Activated CD8-positive, alpha-beta T cell treated with anti-CD3 and anti-CD28 coated beads, Interleukin-2, amount 10 ng/mL, durations not matched to agents 7 days and 5 days (primary cell): ENCODE data around the gene PTPRE. TPM values are rescaled to one million over a fixed set of nuclear protein-coding genes. Genes with fewer than 3 reads are reported as not detected.

Source experiments
- ATAC-seq: fragments of 150-1000 bp; cut with Tn5 transposase; one replicate; pipeline ENCODE4 v1.10.0; 2021; ENCODE audit warnings: moderate library complexity
- CTCF ChIA-PET: fragments of 350-600 bp; sonication (Branson Sonifier 250); formaldehyde crosslinking; loops from one replicate; lab custom pipeline; 2021; ENCODE audit warnings: antibody characterized with exemption; lab: Charles Lee
- POLR2A ChIA-PET: fragments of 350-600 bp; sonication (Branson Sonifier 250); formaldehyde crosslinking; loops from one replicate; lab custom pipeline; 2021; ENCODE audit warnings: antibody characterized with exemption; lab: Charles Lee
- DNase-seq: peaks from one replicate; pipeline ENCODE4 v3.0.0-alpha.2; 2020
- H3K27ac Mint-ChIP-seq: one replicate; pipeline ENCODE4 v1.8.0; 2021; ENCODE audit warnings: mild to moderate bottlenecking, mixed read lengths
- H3K27me3 Mint-ChIP-seq: one replicate; pipeline ENCODE4 v1.8.0; 2021; ENCODE audit warnings: low read depth, mixed read lengths
- H3K36me3 Mint-ChIP-seq: one replicate; pipeline ENCODE4 v1.8.0; 2021; ENCODE audit warnings: low read depth, mixed read lengths
- H3K4me1 Mint-ChIP-seq: one replicate; pipeline ENCODE4 v1.8.0; 2021; ENCODE audit warnings: low read depth, mixed read lengths
- H3K4me3 Mint-ChIP-seq: one replicate; pipeline ENCODE4 v1.8.0; 2021; ENCODE audit warnings: mild to moderate bottlenecking, mixed read lengths
- H3K9me3 Mint-ChIP-seq: one replicate; pipeline ENCODE4 v1.8.0; 2022; ENCODE audit warnings: mixed read lengths; ENCODE audit not compliant: insufficient read depth
- total RNA-seq, 2 experiments: library from RNA; stranded (reverse); gene quantifications; one replicate each; pipeline ENCODE4 v1.2.3, GENCODE V29; 2021

Gene PTPRE
- total RNA-seq, 2 experiments from 2014 or later, result 21.4 to 24.5 TPM

GRCh38 chr10:127991543-127992255 lies 84.8 kb downstream of the PTPRE start:
- peaks cover 11% of the 10 kb centered on the region for H3K27me3 Mint-ChIP-seq
- no peak for DNase-seq
- H3K4me3 Mint-ChIP-seq, result peak overlapping the region; percentile 20
- H3K9me3 Mint-ChIP-seq, result no peaks in the 10 kb centered on the region
- ChIA-PET CTCF (interaction anchor here (1.2 to 1.6 kb wide), 4 partner anchors 8 to 85 kb away, joined by 3 to 9 read pairs (median 5); partner anchors contain the start of gene PTPRE), POLR2A (no interaction called here)
- no peak overlapping the region for H3K27ac Mint-ChIP-seq
- no peaks in the 10 kb centered on the region for H3K36me3 Mint-ChIP-seq
- no peak for ATAC-seq
- peaks cover 23% of the 10 kb centered on the region for H3K4me1 Mint-ChIP-seq

- CTCF ChIA-PET, result interaction anchor here (1.2 to 1.5 kb wide), 2 partner anchors 9 to 19 kb away, joined by 4 read pairs; no protein-coding TSS in a partner anchor
- no peak for ATAC-seq
- H3K36me3 Mint-ChIP-seq, result no peaks in the 10 kb centered on the region
- H3K4me1 Mint-ChIP-seq, result peaks cover 23% of the 10 kb centered on the region
- no peak overlapping the region for H3K4me3 Mint-ChIP-seq
- H3K9me3 Mint-ChIP-seq, result no peaks in the 10 kb centered on the region
- POLR2A ChIA-PET, result no interaction called here
- DNase-seq, result no peak
- peaks cover 16% of the 10 kb centered on the region for H3K27me3 Mint-ChIP-seq
- no peak overlapping the region for H3K27ac Mint-ChIP-seq
These were observed 85.5 kb downstream of the PTPRE start for GRCh38 chr10:127992376-127992775.

GRCh38 chr10:127993056-127993690 lies 86.3 kb downstream of the PTPRE start:
- H3K36me3 Mint-ChIP-seq, result no peaks in the 10 kb centered on the region
- H3K9me3 Mint-ChIP-seq, result no peaks in the 10 kb centered on the region
- peaks cover 23% of the 10 kb centered on the region for H3K4me1 Mint-ChIP-seq
- CTCF ChIA-PET, result interaction anchor here (1.1 to 1.2 kb wide), 2 partner anchors 18 to 42 kb away, joined by 3 to 4 read pairs; no protein-coding TSS in a partner anchor
- ATAC-seq (no peak), DNase-seq (no peak)
- H3K4me3 Mint-ChIP-seq, result no peak overlapping the region
- peaks cover 23% of the 10 kb centered on the region for H3K27me3 Mint-ChIP-seq
- POLR2A ChIA-PET, result no interaction called here
- H3K27ac Mint-ChIP-seq, result no peak overlapping the region

- ATAC-seq, result no peak
- Mint-ChIP-seq H3K4me3 (no peak overlapping the region), H3K27ac (no peak overlapping the region), H3K9me3 (no peaks in the 10 kb centered on the region), H3K36me3 (no peaks in the 10 kb centered on the region), H3K4me1 (peaks cover 15% of the 10 kb centered on the region), H3K27me3 (peaks cover 21% of the 10 kb centered on the region)
- DNase-seq, result no peak
- ChIA-PET POLR2A (no interaction called here), CTCF (interaction anchor here (0.7 to 1.1 kb wide), 2 partner anchors 9 to 39 kb away, joined by 3 read pairs; no protein-coding TSS in a partner anchor)
These were observed 89.0 kb downstream of the PTPRE start for GRCh38 chr10:127995939-127996338.

- H3K27me3 Mint-ChIP-seq, result peaks cover 23% of the 10 kb centered on the region
- CTCF ChIA-PET, result interaction anchor here (0.7 to 1.1 kb wide), 2 partner anchors 9 to 39 kb away, joined by 3 read pairs; no protein-coding TSS in a partner anchor
- peaks cover 9% of the 10 kb centered on the region for H3K4me1 Mint-ChIP-seq
- no peaks in the 10 kb centered on the region for H3K36me3 Mint-ChIP-seq
- DNase-seq, result no peak
- POLR2A ChIA-PET, result no interaction called here
- H3K27ac Mint-ChIP-seq, result no peak overlapping the region
- no peaks in the 10 kb centered on the region for H3K9me3 Mint-ChIP-seq
- H3K4me3 Mint-ChIP-seq, result no peak overlapping the region
- no peak for ATAC-seq
These were observed 89.7 kb downstream of the PTPRE start for GRCh38 chr10:127996586-127996985.

GRCh38 chr10:127997271-127997670 lies 90.4 kb downstream of the PTPRE start:
- Mint-ChIP-seq H3K4me3 (no peak overlapping the region), H3K36me3 (no peaks in the 10 kb centered on the region), H3K9me3 (no peaks in the 10 kb centered on the region), H3K27me3 (peaks cover 26% of the 10 kb centered on the region), H3K4me1 (peaks cover 2% of the 10 kb centered on the region), H3K27ac (no peak overlapping the region)
- ChIA-PET POLR2A (no interaction called here), CTCF (no interaction called here)
- DNase-seq, result no peak
- ATAC-seq, result no peak

- H3K27ac Mint-ChIP-seq, result no peak overlapping the region
- POLR2A ChIA-PET, result no interaction called here
- CTCF ChIA-PET, result interaction anchor here (0.7 kb wide), 1 partner anchor 14 kb away, joined by 3 read pairs; no protein-coding TSS in a partner anchor
These were observed 91.0 kb downstream of the PTPRE start for GRCh38 chr10:127997937-127998336.

GRCh38 chr10:127998501-127999144 lies 91.7 kb downstream of the PTPRE start:
- POLR2A ChIA-PET, result no interaction called here
- H3K4me1 Mint-ChIP-seq, result no peaks in the 10 kb centered on the region
- H3K27me3 Mint-ChIP-seq, result peaks cover 26% of the 10 kb centered on the region
- H3K36me3 Mint-ChIP-seq, result no peaks in the 10 kb centered on the region
- CTCF ChIA-PET, result interaction anchor here (0.7 to 1.9 kb wide), 2 partner anchors 13 kb away, joined by 3 to 9 read pairs; no protein-coding TSS in a partner anchor
- DNase-seq, result no peak
- ATAC-seq, result no peak
- H3K9me3 Mint-ChIP-seq, result no peaks in the 10 kb centered on the region
- H3K27ac Mint-ChIP-seq, result no peak overlapping the region
- H3K4me3 Mint-ChIP-seq, result no peak overlapping the region

More at GRCh38 chr10:127997937-127998336, 91.0 kb downstream of the PTPRE start:
- DNase-seq (no peak), ATAC-seq (no peak)
- no peak overlapping the region for H3K4me3 Mint-ChIP-seq
- no peaks in the 10 kb centered on the region for H3K9me3 Mint-ChIP-seq
- H3K27me3 Mint-ChIP-seq, result peaks cover 26% of the 10 kb centered on the region
- no peaks in the 10 kb centered on the region for H3K36me3 Mint-ChIP-seq
- H3K4me1 Mint-ChIP-seq, result no peaks in the 10 kb centered on the region

GRCh38 chr10:127999297-128000129 lies 92.6 kb downstream of the PTPRE start:
- no peaks in the 10 kb centered on the region for H3K9me3 Mint-ChIP-seq
- no peaks in the 10 kb centered on the region for H3K4me1 Mint-ChIP-seq
- no peak overlapping the region for H3K4me3 Mint-ChIP-seq
- peaks cover 33% of the 10 kb centered on the region for H3K27me3 Mint-ChIP-seq
- ATAC-seq (no peak), DNase-seq (no peak)
- POLR2A ChIA-PET, result no interaction called here
- H3K27ac Mint-ChIP-seq, result no peak overlapping the region
- H3K36me3 Mint-ChIP-seq, result no peaks in the 10 kb centered on the region
- CTCF ChIA-PET, result interaction anchor here (1.9 kb wide), 1 partner anchor 12 kb away, joined by 9 read pairs; no protein-coding TSS in a partner anchor

GRCh38 chr10:128000471-128001362 lies 93.8 kb downstream of the PTPRE start:
- POLR2A ChIA-PET, result no interaction called here

More at GRCh38 chr10:128000471-128001362, 93.8 kb downstream of the PTPRE start:
- ATAC-seq (no peak), DNase-seq (no peak)
- CTCF ChIA-PET, result interaction anchor here (1.9 kb wide), 1 partner anchor 11 kb away, joined by 9 read pairs; no protein-coding TSS in a partner anchor
- Mint-ChIP-seq H3K27ac (no peak overlapping the region), H3K4me1 (no peaks in the 10 kb centered on the region), H3K27me3 (peaks cover 27% of the 10 kb centered on the region), H3K4me3 (no peak overlapping the region), H3K36me3 (no peaks in the 10 kb centered on the region), H3K9me3 (no peaks in the 10 kb centered on the region)
